T47D (cell line): ENCODE measurements around the gene MGAT4C.

Experiments used
- DNase-seq, 2 experiments: peaks; one replicate each; pipeline versions ENCODE4 v3.0.0 to v3.0.0-alpha.2; 2011 to 2012; ENCODE audit warnings: low read depth in 1 of 2, low spot score in 1 of 2
- JUND ChIP-seq: IDR thresholded peaks from 2 replicates; pipeline ENCODE4 v1.6.1; 2012; ENCODE audit warnings: low read depth
- in situ Hi-C: cut with HindIII; loops from 2 replicates; pipeline ENCODE4 v1.10.0; 2016; ENCODE audit warnings: low sequenced_read_pairs, low pct_unique_long_range_greater_than_20kb

MGAT4C gene

GRCh38 chr12:86198696-86199444, 57.3 kb downstream of the MGAT4C start:
- TF ChIP-seq JUND, result no peak
- in situ Hi-C loops, result no loop called here
- no peak for DNase-seq

DNA sequence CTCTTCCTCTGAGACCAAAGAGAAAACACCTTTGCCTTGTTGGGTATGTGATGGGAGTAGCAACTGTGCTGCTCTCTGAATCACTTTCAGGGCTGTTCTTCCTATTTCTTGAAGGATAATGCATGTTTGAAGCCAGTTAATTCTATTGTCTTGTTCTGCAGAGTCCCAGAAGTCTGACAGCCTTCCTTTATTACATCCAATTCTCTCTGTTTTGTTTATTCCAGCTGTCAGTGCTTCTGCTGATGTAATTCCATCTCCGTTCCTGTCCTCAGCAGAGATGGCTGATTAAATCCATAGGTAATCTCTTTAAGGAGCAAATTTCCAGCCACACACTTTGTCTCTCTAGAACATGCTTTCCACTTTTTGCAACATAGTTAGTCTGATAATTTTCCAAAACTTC, 59.7 kb downstream of the MGAT4C start:
- in situ Hi-C loops, result no loop called here
- DNase-seq, result no peak
- TF ChIP-seq JUND, result no peak

DNA sequence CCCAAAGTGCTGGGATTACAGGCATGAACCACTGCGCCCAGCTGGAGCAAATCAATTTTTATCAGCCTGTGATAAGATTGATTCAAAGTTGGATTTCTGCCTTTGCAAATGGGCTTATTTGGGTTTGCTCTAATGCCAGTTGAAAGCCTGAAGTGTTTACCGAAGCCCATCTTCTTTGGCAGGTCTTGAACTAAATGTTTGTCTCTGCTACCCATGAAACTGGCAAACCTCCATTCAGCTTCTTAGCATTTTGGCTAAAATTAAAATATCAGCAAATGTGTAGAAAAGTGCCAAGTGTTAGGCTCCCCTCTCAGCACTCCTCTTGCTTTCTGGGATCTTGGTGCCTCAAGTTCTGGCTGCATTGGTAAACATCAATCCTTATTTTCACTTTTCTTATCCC, 61.5 kb downstream of the MGAT4C start:
- in situ Hi-C loops, result no loop called here
- DNase-seq, result no peak
- no peak for TF ChIP-seq JUND

DNA sequence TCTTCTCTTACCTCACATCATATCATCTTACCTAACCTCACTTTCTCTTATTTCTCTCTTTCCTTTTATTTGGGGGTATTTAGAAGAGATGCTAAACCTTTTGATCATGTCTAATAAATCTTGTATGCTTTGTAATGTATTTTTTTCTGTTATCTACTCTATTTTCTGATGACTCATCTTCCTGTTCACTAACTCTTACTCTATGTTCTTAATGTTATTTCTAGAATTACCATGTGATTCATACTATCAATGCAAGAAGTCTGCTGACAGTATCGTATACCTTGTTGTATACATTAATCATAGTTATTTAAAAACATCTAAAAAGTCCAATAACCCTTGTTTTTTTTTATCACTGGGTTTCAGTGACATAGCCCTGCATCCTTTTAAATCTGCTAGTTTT, 62.3 kb downstream of the MGAT4C start:
- TF ChIP-seq JUND, result no peak
- in situ Hi-C loops, result no loop called here
- no peak for DNase-seq

GRCh38 chr12:86188226-86188625, 68.0 kb downstream of the MGAT4C start:
- TF ChIP-seq JUND, result no peak
- no peak for DNase-seq
- in situ Hi-C loops, result no loop called here

GRCh38 chr12:86186449-86186848, 69.7 kb downstream of the MGAT4C start:
- TF ChIP-seq JUND, result no peak
- in situ Hi-C loops, result no loop called here
- peak in 1 of 2 experiments; percentile 42 for DNase-seq

GRCh38 chr12:86179855-86180254, 76.3 kb downstream of the MGAT4C start:
- no peak for TF ChIP-seq JUND
- in situ Hi-C loops, result no loop called here

GRCh38 chr12:86174188-86174587, 82.0 kb downstream of the MGAT4C start:
- in situ Hi-C loops, result no loop called here
- no peak for DNase-seq
- TF ChIP-seq JUND, result no peak

More at GRCh38 chr12:86179855-86180254, 76.3 kb downstream of the MGAT4C start:
- no peak for DNase-seq

- no peak for DNase-seq
- in situ Hi-C loops, result no loop called here
- TF ChIP-seq JUND, result no peak
Observed at GRCh38 chr12:86172913-86173443, 83.2 kb downstream of the MGAT4C start.

GRCh38 chr12:86170051-86170450, 86.1 kb downstream of the MGAT4C start:
- in situ Hi-C loops, result no loop called here
- DNase-seq, result no peak
- no peak for TF ChIP-seq JUND

DNA sequence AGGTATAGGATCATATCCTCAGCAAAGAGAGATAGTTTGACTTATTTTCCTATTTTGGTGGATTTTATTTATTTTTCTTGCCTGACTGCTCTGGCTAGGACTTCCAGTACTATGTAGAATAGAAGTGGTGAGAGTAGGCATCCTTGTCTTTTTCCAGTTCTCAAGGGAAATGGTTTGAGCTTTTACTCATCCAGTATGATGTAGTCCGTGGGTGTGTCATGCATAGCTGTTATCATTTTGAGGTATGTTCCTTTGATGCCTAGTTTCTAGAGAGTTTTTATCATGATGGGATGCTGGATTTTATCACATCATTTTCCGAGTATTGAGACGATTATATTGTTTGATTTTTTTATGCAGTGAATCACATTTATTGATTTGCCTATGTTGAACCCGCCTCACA, 97.2 kb downstream of the MGAT4C start:
- in situ Hi-C loops, result no loop called here
- DNase-seq, result no peak

DNA sequence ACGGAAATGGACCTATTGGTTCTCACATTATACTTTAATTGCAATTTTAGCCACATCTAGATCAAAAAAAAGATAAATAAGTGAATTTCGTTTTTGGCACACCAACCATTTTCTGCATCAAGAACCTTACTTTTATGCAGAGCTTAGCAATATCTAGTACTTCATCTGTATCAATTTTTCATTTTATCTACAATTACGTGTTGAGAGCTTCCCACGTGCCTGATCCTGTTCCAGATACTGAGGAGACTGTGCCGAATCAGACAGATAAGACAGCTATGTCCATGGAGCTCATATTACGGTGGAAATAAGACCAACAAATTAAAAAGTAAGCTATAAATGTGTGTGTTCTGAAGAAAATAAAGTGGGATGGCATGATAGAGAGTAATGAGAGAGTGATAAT, 101.6 kb downstream of the MGAT4C start:
- no peak for TF ChIP-seq JUND

More for the DNA sequence above, 97.2 kb downstream of the MGAT4C start:
- TF ChIP-seq JUND, result no peak

DNA sequence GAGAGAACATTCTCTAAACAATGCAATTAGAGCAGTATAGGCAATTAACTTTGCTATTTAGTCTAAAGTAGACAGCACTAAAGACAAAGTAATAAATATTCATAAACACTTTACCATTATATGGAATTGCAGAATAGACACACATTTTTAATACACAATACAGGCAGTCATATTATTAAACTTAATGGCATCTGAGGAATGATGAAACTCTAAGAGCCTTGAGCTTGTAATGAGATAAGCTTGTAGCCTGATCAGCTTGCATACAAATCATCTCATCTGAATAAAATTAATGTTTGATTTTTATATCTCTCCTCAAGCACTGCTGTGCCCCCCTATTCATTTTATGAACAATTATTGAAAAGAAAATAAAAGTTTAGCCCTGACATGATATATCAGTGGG, 107.6 kb downstream of the MGAT4C start:
- in situ Hi-C loops, result no loop called here
- no peak for TF ChIP-seq JUND
- no peak for DNase-seq

More for the DNA sequence above, 101.6 kb downstream of the MGAT4C start:
- in situ Hi-C loops, result no loop called here
- DNase-seq, result no peak

GRCh38 chr12:86148071-86148470, 108.1 kb downstream of the MGAT4C start:
- in situ Hi-C loops, result no loop called here
- no peak for TF ChIP-seq JUND
- no peak for DNase-seq
